CD14-positive monocyte (primary cell): ENCODE measurements around the gene SPTSSB. TPM values are rescaled to one million over a fixed set of nuclear protein-coding genes. Genes with fewer than 3 reads are reported as not detected.

Experiments used
- DNase-seq, 3 donors: peaks; one replicate each; pipeline ENCODE4 v3.0.0-alpha.2; 2011 to 2022
- H2AFZ ChIP-seq: 2 replicates; pipeline ENCODE4 v1.6.0; 2012; ENCODE audit warnings: mild to moderate bottlenecking, low read depth, low read length, inconsistent platforms; ENCODE audit not compliant: insufficient read depth, poor library complexity, severe bottlenecking
- H3K27ac ChIP-seq, 2 donors: 1 replicate in 1 of 2; 2 replicates in 1 of 2; pipeline ENCODE4 v1.5.1; 2012 to 2013; ENCODE audit warnings: low read length in 2 of 2, control low read depth in 1 of 2, inconsistent platforms in 1 of 2, low read depth in 1 of 2, mild to moderate bottlenecking in 1 of 2
- H3K27me3 ChIP-seq, 2 donors: one replicate each; pipeline versions ENCODE4 v1.6.0 to v1.6.1; 2011 to 2013; ENCODE audit warnings: low read length in 2 of 2; ENCODE audit not compliant: control insufficient read depth in 2 of 2, insufficient read depth in 2 of 2
- H3K36me3 ChIP-seq, 2 donors: replicated peaks in 1 of 2; 1 replicate in 1 of 2; 2 replicates in 1 of 2; pipeline versions ENCODE4 v1.5.1 to v1.6.1; 2012 to 2013; ENCODE audit warnings: low read length in 2 of 2, control low read depth in 1 of 2, inconsistent platforms in 1 of 2, mild to moderate bottlenecking in 1 of 2; ENCODE audit not compliant: insufficient read depth in 2 of 2, control insufficient read depth in 1 of 2
- H3K4me1 ChIP-seq, 2 donors: 1 replicate in 1 of 2; 2 replicates in 1 of 2; pipeline versions ENCODE4 v1.5.1 to v1.6.1; 2012 to 2013; ENCODE audit warnings: low read length in 2 of 2, control low read depth in 1 of 2, inconsistent platforms in 1 of 2, mild to moderate bottlenecking in 1 of 2, moderate library complexity in 1 of 2; ENCODE audit not compliant: insufficient read depth in 2 of 2, control insufficient read depth in 1 of 2
- H3K4me2 ChIP-seq: replicated peaks from 2 replicates; pipeline ENCODE3; 2012; ENCODE audit warnings: low read length, moderate library complexity, mild to moderate bottlenecking; ENCODE audit not compliant: poor library complexity, severe bottlenecking; ENCODE audit errors: extremely low read depth
- H3K4me3 ChIP-seq, 3 experiments: fragments of 200-600 bp in 1 of 3; sonication (generic) in 1 of 3; replicated peaks in 1 of 3; 1 replicate in 2 of 3; 2 replicates in 1 of 3; pipeline ENCODE4 v1.5.1; 2011 to 2013; ENCODE audit warnings: low read length in 3 of 3, mild to moderate bottlenecking in 3 of 3, control low read depth in 2 of 3, low read depth in 2 of 3, inconsistent platforms in 1 of 3, moderate library complexity in 1 of 3
- H3K79me2 ChIP-seq: 2 replicates; pipeline ENCODE4 v1.6.0; 2012; ENCODE audit warnings: mild to moderate bottlenecking, control low read depth, inconsistent platforms, low read length, moderate library complexity; ENCODE audit not compliant: insufficient read depth
- H3K9ac ChIP-seq: 2 replicates; pipeline ENCODE4 v1.6.0; 2017; ENCODE audit warnings: low read length, mild to moderate bottlenecking; ENCODE audit not compliant: insufficient read depth, poor library complexity, severe bottlenecking
- H3K9me3 ChIP-seq, 2 donors: replicated peaks in 1 of 2; 1 replicate in 1 of 2; 2 replicates in 1 of 2; pipeline versions ENCODE4 v1.5.1 to v1.6.1; 2012 to 2013; ENCODE audit warnings: low read length in 2 of 2, control low read depth in 1 of 2; ENCODE audit not compliant: control insufficient read depth in 1 of 2, insufficient read depth in 1 of 2
- H4K20me1 ChIP-seq: 2 replicates; pipeline ENCODE4 v1.6.0; 2012; ENCODE audit warnings: mild to moderate bottlenecking, low read length, control low read depth, moderate library complexity; ENCODE audit not compliant: insufficient read depth
- H3K27ac Mint-ChIP-seq, 7 donors: one replicate each; pipeline ENCODE4 v1.8.0; 2020; ENCODE audit warnings: mild to moderate bottlenecking in 7 of 7, mixed read lengths in 7 of 7, moderate library complexity in 6 of 7, inconsistent platforms in 2 of 7
- H3K27me3 Mint-ChIP-seq, 3 donors: one replicate each; pipeline ENCODE4 v1.8.0; 2021 to 2022; ENCODE audit warnings: low read depth in 3 of 3, mild to moderate bottlenecking in 3 of 3, mixed read lengths in 3 of 3, moderate library complexity in 3 of 3, inconsistent platforms in 1 of 3
- H3K36me3 Mint-ChIP-seq, 2 donors: one replicate each; pipeline ENCODE4 v1.8.0; 2020; ENCODE audit warnings: mixed read lengths in 2 of 2, inconsistent platforms in 1 of 2, mild to moderate bottlenecking in 1 of 2
- H3K4me1 Mint-ChIP-seq: one replicate; pipeline ENCODE4 v1.8.0; 2020; ENCODE audit warnings: mild to moderate bottlenecking, mixed read lengths
- H3K4me3 Mint-ChIP-seq, 2 donors: one replicate each; pipeline ENCODE4 v1.8.0; 2020; ENCODE audit warnings: mild to moderate bottlenecking in 2 of 2, mixed read lengths in 2 of 2, moderate library complexity in 1 of 2
- H3K9me3 Mint-ChIP-seq, 7 donors: one replicate each; pipeline ENCODE4 v1.8.0; 2020 to 2022; ENCODE audit warnings: mixed read lengths in 7 of 7, mild to moderate bottlenecking in 6 of 7, moderate library complexity in 6 of 7, inconsistent platforms in 2 of 7
- WGBS: methylation state at CpG from one replicate; pipeline ENCODE4 v1.1.5; 2013; ENCODE audit warnings: missing lambda C conversion rate; ENCODE audit not compliant: insufficient coverage; 5-methylcytosine and 5-hydroxymethylcytosine counted together
- intact Hi-C, 2 donors: fragments of 100-400 bp; cut with micrococcal nuclease; formaldehyde crosslinking; loops; one replicate each; pipeline versions ENCODE4 v1.15.0 to v1.15.1; 2023
- polyA plus RNA-seq, 3 donors: library from polyadenylated mRNA; depleted of rRNA in 1 of 3; unstranded in 2 of 3; stranded (reverse) in 1 of 3; fragments of 300-500 nt in 2 of 3; fragments of >200 nt in 1 of 3; fragmentation: Illumina TruSeq in 2 of 3; gene quantifications; 1 replicate in 2 of 3; 2 replicates in 1 of 3; pipeline ENCODE4 v1.2.3, GENCODE V29; 2012 to 2021
- TF ChIP-seq, protein P1 (sequence below): fragments of 200-600 bp; IDR thresholded peaks from one replicate; pipeline ENCODE4 v1.8.0; 2022; ENCODE audit warnings: antibody characterized with exemption, mild to moderate bottlenecking

The SPTSSB gene
- polyA plus RNA-seq, 3 donors = not detected

DNA sequence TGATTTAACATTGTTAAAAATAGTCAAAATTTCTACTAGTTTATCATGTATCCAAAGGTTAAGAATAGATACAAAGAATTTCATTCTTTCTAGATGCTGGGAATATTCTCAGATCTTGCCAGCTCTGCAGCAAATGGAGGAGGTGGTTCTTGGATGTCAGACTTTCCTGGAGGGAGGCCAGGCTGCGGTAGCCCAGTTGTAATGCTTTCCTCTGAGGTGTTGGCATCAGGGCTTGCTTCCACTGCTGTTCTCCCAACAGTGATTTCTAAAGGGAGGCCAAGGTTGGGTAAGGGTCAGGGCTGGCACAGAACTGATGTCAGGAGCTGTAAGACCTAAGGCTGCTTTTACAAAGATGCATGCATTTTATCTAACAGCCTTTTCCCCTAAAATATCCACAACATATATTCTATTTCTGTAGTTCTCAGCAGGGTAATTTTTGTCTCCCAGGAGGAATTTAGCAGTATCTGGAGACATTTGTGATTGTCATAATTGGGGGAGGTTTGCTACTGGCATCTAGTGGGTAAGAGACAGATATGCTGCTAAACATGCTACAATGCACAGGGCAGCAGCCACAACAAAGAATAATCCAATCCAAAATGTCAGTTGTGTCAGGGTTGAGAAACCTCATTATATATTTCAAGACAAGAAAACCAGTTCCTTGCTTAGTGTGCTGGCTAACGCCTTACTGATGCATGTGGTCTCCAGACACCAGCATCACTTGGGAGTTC, 42.0 kb upstream of the SPTSSB start:
- intact Hi-C loops = no loop called here
- Mint-ChIP-seq H3K36me3 (no peaks in the 10 kb centered on the region), H3K27me3 (peaks cover 0 to 2% (median 0%) of the 10 kb centered on the region in 3 donors), H3K4me3 (no peak overlapping the region), H3K4me1 (no peaks in the 10 kb centered on the region), H3K27ac (no peak overlapping the region), H3K9me3 (peaks cover 0 to 6% (median 0%) of the 10 kb centered on the region in 7 donors)
- no peak overlapping the region for H3K4me2 ChIP-seq
- no CpG with 5 or more reads among the region's 2 CpGs for WGBS
- no peaks in the 10 kb centered on the region for H3K79me2 ChIP-seq
- no peak overlapping the region for H3K9ac ChIP-seq
- no peaks in the 10 kb centered on the region for H4K20me1 ChIP-seq
- no peak for DNase-seq
- H3K27me3 ChIP-seq = no peaks in the 10 kb centered on the region
- no peaks in the 10 kb centered on the region for H3K4me1 ChIP-seq
- no peak overlapping the region for H3K27ac ChIP-seq
- H3K4me3 ChIP-seq = no peak overlapping the region
- no peaks in the 10 kb centered on the region for H3K36me3 ChIP-seq
- H2AFZ ChIP-seq = no peak overlapping the region
- TF ChIP-seq, protein P1, sequence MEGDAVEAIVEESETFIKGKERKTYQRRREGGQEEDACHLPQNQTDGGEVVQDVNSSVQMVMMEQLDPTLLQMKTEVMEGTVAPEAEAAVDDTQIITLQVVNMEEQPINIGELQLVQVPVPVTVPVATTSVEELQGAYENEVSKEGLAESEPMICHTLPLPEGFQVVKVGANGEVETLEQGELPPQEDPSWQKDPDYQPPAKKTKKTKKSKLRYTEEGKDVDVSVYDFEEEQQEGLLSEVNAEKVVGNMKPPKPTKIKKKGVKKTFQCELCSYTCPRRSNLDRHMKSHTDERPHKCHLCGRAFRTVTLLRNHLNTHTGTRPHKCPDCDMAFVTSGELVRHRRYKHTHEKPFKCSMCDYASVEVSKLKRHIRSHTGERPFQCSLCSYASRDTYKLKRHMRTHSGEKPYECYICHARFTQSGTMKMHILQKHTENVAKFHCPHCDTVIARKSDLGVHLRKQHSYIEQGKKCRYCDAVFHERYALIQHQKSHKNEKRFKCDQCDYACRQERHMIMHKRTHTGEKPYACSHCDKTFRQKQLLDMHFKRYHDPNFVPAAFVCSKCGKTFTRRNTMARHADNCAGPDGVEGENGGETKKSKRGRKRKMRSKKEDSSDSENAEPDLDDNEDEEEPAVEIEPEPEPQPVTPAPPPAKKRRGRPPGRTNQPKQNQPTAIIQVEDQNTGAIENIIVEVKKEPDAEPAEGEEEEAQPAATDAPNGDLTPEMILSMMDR = no peak
- no peaks in the 10 kb centered on the region for H3K9me3 ChIP-seq

GRCh38 chr3:161412123-161412522, 40.8 kb upstream of the SPTSSB start:
- no peak overlapping the region for H3K27ac ChIP-seq
- no peak overlapping the region for H3K4me3 Mint-ChIP-seq
- H2AFZ ChIP-seq = no peak overlapping the region
- H3K36me3 ChIP-seq = no peaks in the 10 kb centered on the region
- no peaks in the 10 kb centered on the region for H3K4me1 ChIP-seq
- H3K4me1 Mint-ChIP-seq = no peaks in the 10 kb centered on the region
- no peaks in the 10 kb centered on the region for H3K36me3 Mint-ChIP-seq
- no peaks in the 10 kb centered on the region for H3K9me3 ChIP-seq
- TF ChIP-seq, protein P1 = no peak
- H4K20me1 ChIP-seq = no peaks in the 10 kb centered on the region
- intact Hi-C loops = no loop called here
- H3K27me3 ChIP-seq = no peaks in the 10 kb centered on the region
- H3K4me2 ChIP-seq = no peak overlapping the region
- peaks cover 0 to 2% (median 2%) of the 10 kb centered on the region in 3 donors for H3K27me3 Mint-ChIP-seq
- H3K9me3 Mint-ChIP-seq = peaks cover 0 to 6% (median 0%) of the 10 kb centered on the region in 7 donors
- no peak for DNase-seq
- H3K79me2 ChIP-seq = no peaks in the 10 kb centered on the region
- no CpG with 5 or more reads among the region's 1 CpG for WGBS
- H3K27ac Mint-ChIP-seq = no peak overlapping the region
- no peak overlapping the region for H3K9ac ChIP-seq
- H3K4me3 ChIP-seq = no peak overlapping the region
